Muscle layer of colon (tissue), 2 donors: Measurements from ENCODE around the gene CNR1.
A peak's percentile ranks its signal among the peaks of the same experiment; 100 is the strongest.

ENCODE experiments used
- H3K27ac ChIP-seq: one replicate; pipeline ENCODE4 v1.7.0; 2013; ENCODE audit warnings: low read depth, mild to moderate bottlenecking, low read length, moderate library complexity
- H3K27me3 ChIP-seq, 2 donors: one replicate each; pipeline ENCODE4 v1.7.0; 2013; ENCODE audit warnings: low read length in 2 of 2, mild to moderate bottlenecking in 2 of 2; ENCODE audit not compliant: insufficient read depth in 2 of 2, control insufficient read depth in 1 of 2
- H3K36me3 ChIP-seq: one replicate; pipeline ENCODE4 v1.7.0; 2013; ENCODE audit warnings: mild to moderate bottlenecking, low read length; ENCODE audit not compliant: insufficient read depth
- H3K4me1 ChIP-seq: one replicate; pipeline ENCODE4 v1.7.0; 2013; ENCODE audit warnings: mild to moderate bottlenecking, low read length; ENCODE audit not compliant: insufficient read depth
- H3K4me3 ChIP-seq, 2 donors: one replicate each; pipeline ENCODE4 v1.7.0; 2013; ENCODE audit warnings: low read length in 2 of 2, low read depth in 1 of 2, mild to moderate bottlenecking in 1 of 2, moderate library complexity in 1 of 2
- H3K9ac ChIP-seq: one replicate; pipeline ENCODE4 v1.7.0; 2013; ENCODE audit warnings: low read length
- H3K9me3 ChIP-seq: one replicate; pipeline ENCODE4 v1.7.0; 2013; ENCODE audit warnings: mild to moderate bottlenecking, low read length
- donor health status: abdominal sarcoma.
- donor health status: Adenocarcinoma of cecum.

The CNR1 gene

DNA sequence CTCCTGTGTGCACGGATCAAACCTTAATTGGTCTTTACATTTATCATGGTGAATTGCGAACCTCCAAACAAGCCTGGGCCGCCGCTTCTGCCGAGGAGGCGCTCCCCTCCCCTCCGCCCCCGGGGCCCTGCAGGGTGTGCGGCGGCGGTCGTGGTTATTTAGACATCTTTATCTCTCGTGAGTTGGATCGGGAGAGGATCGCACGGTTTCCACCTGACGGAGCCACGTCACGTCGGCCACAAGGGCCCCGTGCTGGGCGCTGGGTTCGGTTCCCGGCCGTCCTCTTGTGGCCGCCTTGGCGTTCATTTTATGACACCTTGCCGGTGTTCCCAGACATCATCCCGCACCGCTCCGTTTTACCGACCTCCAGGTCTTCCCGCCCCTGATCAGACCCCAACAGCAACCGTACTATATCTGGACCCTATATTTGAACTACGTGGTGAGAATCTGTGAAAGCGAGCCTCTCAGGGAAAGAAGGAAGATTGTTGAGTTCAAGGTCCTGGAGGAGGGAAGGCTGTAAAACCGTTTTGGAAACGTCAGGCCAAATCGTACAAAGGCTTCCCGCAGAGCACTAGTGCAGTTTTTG, 1.3 kb upstream of the CNR1 start:
- peak overlapping the region; percentile 32 for H3K27ac ChIP-seq
- no peaks in the 10 kb centered on the region for H3K36me3 ChIP-seq
- H3K9ac ChIP-seq: no peak overlapping the region
- peak overlapping the region; percentile 45 to 95 for H3K4me3 ChIP-seq
- H3K27me3 ChIP-seq: peaks cover 4 to 5% of the 10 kb centered on the region in 2 donors
- no peaks in the 10 kb centered on the region for H3K9me3 ChIP-seq
- peaks cover 3% of the 10 kb centered on the region for H3K4me1 ChIP-seq

DNA sequence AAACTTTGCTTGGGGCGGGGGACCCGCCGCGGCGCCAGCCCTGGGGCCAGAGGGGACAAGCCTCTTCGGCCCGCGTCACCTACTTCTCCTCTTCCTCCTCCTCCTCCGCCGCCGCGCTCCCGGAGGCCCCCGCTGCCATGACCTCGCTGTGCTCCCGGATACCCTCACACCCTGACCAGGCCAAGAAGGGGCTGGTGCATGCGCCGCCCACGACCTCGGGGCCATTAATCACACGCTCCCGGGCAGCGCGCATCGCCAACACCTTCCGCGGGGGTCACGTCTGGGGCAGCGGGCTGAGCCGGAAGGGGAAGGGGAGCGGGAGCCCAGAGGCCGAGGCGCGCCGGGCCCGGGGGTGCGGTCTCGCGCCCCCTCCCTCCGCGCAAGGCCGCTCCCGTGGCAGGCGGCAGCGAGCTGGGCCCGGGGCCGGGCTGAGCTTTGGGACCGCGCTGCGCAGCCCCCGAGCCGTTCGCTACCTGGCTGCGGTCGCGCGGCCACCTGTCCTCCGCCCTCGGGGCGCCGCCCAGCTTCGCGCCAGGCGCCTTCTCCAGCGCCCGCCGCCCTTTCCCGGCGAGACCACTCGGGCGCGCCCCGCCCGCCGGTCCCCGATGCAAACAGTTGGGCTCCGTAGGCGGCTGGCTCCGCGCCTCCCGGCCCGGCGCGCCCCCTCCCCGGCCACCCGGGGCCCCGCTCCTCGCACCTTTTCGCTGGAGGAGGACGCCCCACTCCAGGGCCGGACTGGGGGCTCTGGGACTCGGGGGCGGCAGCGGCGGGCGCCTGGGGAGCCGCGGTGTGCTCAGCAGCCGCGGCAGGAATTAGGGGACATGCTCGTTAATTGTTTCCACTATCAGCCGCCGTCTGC, 575 bp upstream of the CNR1 start:
- peaks cover 4 to 5% of the 10 kb centered on the region in 2 donors for H3K27me3 ChIP-seq
- H3K27ac ChIP-seq: peak overlapping the region; percentile 40
- no peaks in the 10 kb centered on the region for H3K36me3 ChIP-seq
- peaks cover 4% of the 10 kb centered on the region for H3K4me1 ChIP-seq
- no peak overlapping the region for H3K9ac ChIP-seq
- no peaks in the 10 kb centered on the region for H3K9me3 ChIP-seq
- peak overlapping the region; percentile 45 to 95 for H3K4me3 ChIP-seq

DNA sequence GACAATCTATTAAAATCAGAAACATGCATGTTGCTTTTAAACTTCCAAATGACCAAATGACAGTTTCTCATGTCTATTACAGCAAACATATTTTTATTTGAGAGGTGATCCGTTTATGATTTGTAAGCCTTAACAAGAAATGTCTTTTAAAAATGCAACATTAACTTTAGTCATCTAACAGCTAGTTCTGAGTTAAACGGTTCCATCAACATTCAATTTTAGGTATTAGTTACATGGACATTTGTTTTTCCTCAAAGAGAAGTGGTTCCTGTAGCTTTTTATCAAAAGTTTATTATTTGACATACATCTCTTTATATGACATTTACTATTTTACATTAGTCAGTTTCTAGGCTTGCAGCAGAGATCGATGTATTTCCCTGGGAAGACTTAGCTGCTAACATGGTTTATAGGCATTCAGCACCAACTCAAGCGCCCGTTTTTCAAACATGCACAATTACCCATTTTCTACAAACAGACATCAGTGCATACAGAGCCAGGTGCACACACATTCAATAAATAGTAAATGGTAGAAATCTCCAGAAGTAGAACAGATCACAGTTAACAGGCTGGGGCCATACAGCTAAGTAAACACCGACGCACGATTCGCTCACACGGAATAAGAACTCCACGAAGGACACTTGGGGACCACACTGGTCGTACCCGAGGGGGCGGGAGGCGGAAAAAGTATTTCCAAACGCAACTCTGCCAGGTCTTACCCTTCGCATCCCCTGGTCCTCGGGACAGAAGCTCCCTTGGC, 882 bp downstream of the CNR1 start:
- no peaks in the 10 kb centered on the region for H3K9me3 ChIP-seq
- peaks cover 4 to 5% of the 10 kb centered on the region in 2 donors for H3K27me3 ChIP-seq
- peak overlapping the region; percentile 78 for H3K9ac ChIP-seq
- peak overlapping the region; percentile 40 for H3K27ac ChIP-seq
- peaks cover 4% of the 10 kb centered on the region for H3K4me1 ChIP-seq
- H3K36me3 ChIP-seq: no peaks in the 10 kb centered on the region
- peak overlapping the region; percentile 45 to 95 for H3K4me3 ChIP-seq

DNA sequence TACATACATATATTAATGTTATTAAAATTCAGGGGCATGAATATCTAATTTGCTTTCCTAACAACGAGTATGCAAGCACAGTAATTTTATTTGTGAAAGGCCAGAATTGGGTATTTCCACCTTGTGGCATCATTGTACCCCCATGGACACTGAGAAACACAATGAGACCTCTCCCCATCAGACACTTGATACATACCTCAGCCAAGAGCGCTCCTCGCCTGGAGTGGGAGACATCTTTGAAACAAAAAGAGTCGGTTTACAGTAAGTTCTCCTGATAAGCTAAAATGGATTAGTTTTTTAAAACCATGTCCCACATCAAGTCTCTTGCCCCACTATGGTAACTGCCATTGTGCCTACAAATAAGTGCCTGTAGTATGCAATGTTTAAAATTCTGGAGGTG, 2.1 kb downstream of the CNR1 start:
- peak overlapping the region; percentile 6 to 95 for H3K4me3 ChIP-seq
- no peak overlapping the region for H3K9ac ChIP-seq
- peaks cover 8% of the 10 kb centered on the region for H3K4me1 ChIP-seq
- H3K27ac ChIP-seq: no peak overlapping the region
- no peaks in the 10 kb centered on the region for H3K9me3 ChIP-seq
- no peaks in the 10 kb centered on the region for H3K36me3 ChIP-seq
- peaks cover 4 to 5% of the 10 kb centered on the region in 2 donors for H3K27me3 ChIP-seq

DNA sequence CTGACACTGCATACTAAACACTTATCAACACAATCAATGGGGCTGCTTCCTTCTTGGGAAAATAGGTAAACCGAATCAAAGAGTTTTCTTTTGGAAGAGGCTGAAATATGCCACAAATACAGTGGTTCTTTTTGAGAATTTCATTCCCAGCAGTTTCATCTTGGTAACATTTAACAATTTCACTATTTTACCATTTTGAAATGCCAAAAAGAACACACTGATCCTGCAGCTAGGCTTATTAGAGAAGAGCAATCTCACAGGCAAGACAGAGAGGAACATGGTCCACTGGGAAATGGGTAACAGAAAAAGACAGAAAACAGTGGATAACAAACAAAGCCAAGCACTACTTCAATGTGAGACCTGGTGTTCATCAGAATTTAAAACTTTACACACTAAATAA, 2.5 kb downstream of the CNR1 start:
- H3K4me1 ChIP-seq: peaks cover 8% of the 10 kb centered on the region
- H3K27me3 ChIP-seq: peaks cover 4 to 5% of the 10 kb centered on the region in 2 donors
- H3K4me3 ChIP-seq: peak overlapping the region in 1 of 2 donors; percentile 95
- H3K9ac ChIP-seq: no peak overlapping the region
- H3K27ac ChIP-seq: no peak overlapping the region
- no peaks in the 10 kb centered on the region for H3K36me3 ChIP-seq
- no peaks in the 10 kb centered on the region for H3K9me3 ChIP-seq

DNA sequence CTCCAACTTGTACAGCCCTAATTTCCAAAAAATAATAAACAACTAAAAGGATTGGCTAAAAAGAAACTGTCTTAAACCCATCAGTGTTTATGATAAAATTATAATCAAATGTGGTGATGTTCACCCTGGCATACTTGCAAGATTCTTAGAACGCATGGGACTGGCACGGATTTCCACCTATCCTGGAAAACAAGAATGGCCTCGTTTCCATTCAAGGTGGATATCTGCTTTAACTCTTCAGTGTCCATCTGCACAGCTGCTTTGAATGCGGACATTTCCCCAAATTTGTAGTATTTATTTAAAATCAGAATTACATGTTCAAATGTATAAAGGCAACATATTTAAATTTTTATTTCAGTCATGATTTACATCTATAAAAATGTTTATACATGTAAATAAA, 4.2 kb downstream of the CNR1 start:
- Histone ChIP-seq H3K27me3 (peaks cover 4 to 5% of the 10 kb centered on the region in 2 donors), H3K27ac (no peak overlapping the region), H3K4me3 (no peak overlapping the region), H3K9ac (no peak overlapping the region), H3K4me1 (peaks cover 8% of the 10 kb centered on the region), H3K36me3 (no peaks in the 10 kb centered on the region), H3K9me3 (no peaks in the 10 kb centered on the region)

DNA sequence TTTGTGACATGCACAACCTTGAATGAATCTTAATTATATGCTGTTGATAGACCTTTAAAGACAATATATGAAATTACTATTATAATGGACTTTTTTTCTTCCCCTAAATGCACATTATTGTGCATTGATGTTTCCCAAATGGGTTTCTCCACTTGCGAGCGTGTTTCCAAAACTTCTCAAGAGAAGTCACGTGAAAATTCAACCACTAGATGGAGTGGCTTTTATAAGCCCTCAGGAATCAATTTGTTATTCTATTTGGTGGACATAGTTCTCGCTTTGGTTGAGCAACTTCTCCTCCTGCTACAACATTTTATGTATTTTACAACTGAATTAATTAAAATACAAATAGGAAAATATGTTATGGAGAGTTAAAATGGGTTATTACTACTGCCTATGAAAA, 9.0 kb downstream of the CNR1 start:
- Histone ChIP-seq H3K36me3 (no peaks in the 10 kb centered on the region), H3K4me1 (peaks cover 9% of the 10 kb centered on the region), H3K9ac (no peak overlapping the region), H3K9me3 (no peaks in the 10 kb centered on the region), H3K4me3 (no peak overlapping the region), H3K27ac (no peak overlapping the region), H3K27me3 (no peaks in the 10 kb centered on the region)

DNA sequence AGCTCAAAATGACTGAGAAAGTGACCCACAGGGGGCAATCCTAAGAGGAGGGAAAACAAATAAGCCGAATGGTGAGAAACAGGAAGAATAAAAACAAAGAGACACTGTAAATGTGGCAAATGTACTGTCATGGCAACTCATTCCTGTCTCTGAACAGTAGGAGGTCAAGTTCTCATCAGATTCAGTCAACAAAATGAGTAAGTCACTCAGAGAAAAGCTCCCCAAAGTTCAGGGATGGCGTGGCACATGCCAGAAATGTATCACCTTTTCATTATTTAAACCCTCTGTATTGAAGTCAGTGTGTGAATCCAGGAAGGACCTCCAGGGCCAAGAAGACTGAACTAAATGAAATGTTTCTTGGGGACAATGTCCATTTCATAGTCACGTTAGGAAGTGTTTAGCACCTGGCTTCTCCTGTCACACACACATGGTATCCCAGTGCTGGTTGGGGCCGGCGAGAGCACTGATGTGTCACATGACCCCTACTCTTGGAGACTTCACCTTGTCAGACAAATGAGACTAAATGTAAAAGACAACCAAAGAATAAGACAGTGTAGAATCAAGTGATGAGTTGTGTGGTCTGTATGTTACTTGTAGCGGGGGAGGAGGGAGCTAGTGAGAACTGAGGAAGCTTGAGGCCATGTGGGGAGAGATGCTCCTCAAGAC, 20.7 kb downstream of the CNR1 start:
- peaks cover 13% of the 10 kb centered on the region for H3K36me3 ChIP-seq
- H3K4me1 ChIP-seq: no peaks in the 10 kb centered on the region
- no peaks in the 10 kb centered on the region for H3K27me3 ChIP-seq
- no peaks in the 10 kb centered on the region for H3K9me3 ChIP-seq
- no peak overlapping the region for H3K9ac ChIP-seq
- H3K4me3 ChIP-seq: no peak overlapping the region
- H3K27ac ChIP-seq: no peak overlapping the region

DNA sequence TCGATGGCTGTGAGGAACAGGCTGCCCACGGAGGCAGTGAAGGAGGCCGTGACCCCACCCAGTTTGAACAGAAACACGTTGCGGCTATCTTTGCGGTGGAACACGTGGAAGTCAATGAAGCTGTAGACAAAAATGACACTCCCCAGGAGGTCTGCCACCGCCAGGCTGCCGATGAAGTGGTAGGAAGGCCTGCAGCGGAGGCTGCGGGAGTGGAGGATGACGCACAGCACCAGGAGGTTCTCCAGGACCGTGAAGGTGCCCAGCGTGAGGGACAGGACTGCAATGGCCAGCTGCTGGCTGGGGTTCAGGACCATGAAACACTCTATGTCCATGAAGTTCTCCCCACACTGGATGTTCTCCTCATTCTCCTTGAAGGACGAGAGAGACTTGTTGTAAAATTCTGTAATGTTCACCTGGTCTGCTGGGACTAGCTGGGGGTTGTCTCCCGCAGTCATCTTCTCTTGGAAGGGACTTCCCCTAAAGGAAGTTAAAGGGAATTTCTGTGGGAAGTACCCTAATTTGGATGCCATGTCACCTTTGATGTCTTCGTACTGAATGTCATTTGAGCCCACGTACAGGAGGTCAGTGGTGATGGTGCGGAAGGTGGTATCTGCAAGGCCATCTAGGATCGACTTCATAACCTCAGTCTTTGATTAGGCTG, 21.4 kb downstream of the CNR1 start:
- Histone ChIP-seq H3K4me3 (no peak overlapping the region), H3K9ac (no peak overlapping the region), H3K9me3 (no peaks in the 10 kb centered on the region), H3K27me3 (no peaks in the 10 kb centered on the region), H3K4me1 (no peaks in the 10 kb centered on the region), H3K36me3 (peaks cover 13% of the 10 kb centered on the region), H3K27ac (no peak overlapping the region)

DNA sequence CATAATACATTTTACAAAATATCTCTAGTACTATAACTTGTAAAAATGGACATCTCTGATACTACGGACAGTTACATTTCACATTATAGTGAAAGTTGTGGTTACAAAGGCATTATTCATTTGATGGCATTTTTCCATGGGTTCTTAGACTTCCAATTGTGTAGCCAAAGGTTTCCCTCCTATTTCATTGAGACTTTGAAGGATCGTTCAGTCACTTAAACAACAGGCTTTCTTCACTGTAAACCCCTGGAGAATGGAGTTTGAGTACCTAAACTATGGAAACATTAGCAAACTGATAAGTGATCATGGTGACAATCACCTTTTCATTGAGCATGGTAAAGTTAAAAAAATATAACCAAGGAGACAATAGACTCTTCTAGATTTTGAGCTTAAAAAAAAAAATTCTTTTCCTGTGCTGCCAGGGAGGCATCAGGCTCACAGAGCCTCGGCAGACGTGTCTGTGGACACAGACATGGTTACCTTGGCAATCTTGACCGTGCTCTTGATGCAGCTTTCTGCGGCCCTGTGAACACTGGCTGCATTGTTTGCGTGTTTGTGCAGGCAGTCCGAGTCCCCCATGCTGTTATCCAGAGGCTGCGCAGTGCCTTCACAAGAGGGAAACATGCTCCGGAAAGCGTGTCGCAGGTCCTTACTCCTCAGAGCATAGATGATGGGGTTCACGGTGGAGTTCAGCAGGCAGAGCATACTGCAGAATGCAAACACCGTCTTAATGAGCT, 22.6 kb downstream of the CNR1 start:
- Histone ChIP-seq H3K9me3 (no peaks in the 10 kb centered on the region), H3K27ac (no peak overlapping the region), H3K27me3 (no peaks in the 10 kb centered on the region), H3K4me1 (no peaks in the 10 kb centered on the region), H3K4me3 (no peak overlapping the region), H3K36me3 (peaks cover 13% of the 10 kb centered on the region), H3K9ac (no peak overlapping the region)
